WTC11 (cell line): Measurements from ENCODE around the gene RNASEH1. TPM values are rescaled to one million over a fixed set of nuclear protein-coding genes. Genes with fewer than 3 reads are reported as not detected.

ENCODE experiments used
- ATAC-seq: fragments of 200-7000 bp; cut with Tn5 transposase; 2 replicates; pipeline ENCODE4 v1.10.0; 2021; ENCODE audit warnings: mild to moderate bottlenecking, moderate library complexity
- CTCF ChIA-PET: fragments of 300-600 bp; sonication (Branson Sonifier 250); formaldehyde crosslinking; loops from one replicate; lab custom pipeline; 2021; ENCODE audit warnings: antibody characterized with exemption; lab: Charles Lee
- POLR2A ChIA-PET: fragments of 350-600 bp; sonication (Branson Sonifier 250); formaldehyde crosslinking; loops from one replicate; lab custom pipeline; 2021; ENCODE audit warnings: antibody characterized with exemption; lab: Charles Lee
- DNase-seq: peaks from one replicate; pipeline ENCODE4 v3.0.0; 2021; ENCODE audit warnings: low spot score
- H3K27ac Mint-ChIP-seq: 2 replicates; pipeline ENCODE4 v1.8.0; 2021; ENCODE audit warnings: mixed read lengths
- H3K27me3 Mint-ChIP-seq: 2 replicates; pipeline ENCODE4 v1.8.0; 2021; ENCODE audit warnings: low read depth, mild to moderate bottlenecking, moderate library complexity, mixed read lengths
- H3K36me3 Mint-ChIP-seq: 2 replicates; pipeline ENCODE4 v1.8.0; 2021; ENCODE audit warnings: mixed read lengths
- H3K4me1 Mint-ChIP-seq: 2 replicates; pipeline ENCODE4 v1.8.0; 2022; ENCODE audit warnings: mixed read lengths
- H3K4me3 Mint-ChIP-seq: 2 replicates; pipeline ENCODE4 v1.8.0; 2021; ENCODE audit warnings: mild to moderate bottlenecking, moderate library complexity, mixed read lengths
- H3K9me3 Mint-ChIP-seq: 2 replicates; pipeline ENCODE4 v1.8.0; 2021; ENCODE audit warnings: mixed read lengths
- AR ChIP-seq: fragments of 250-450 bp; sonication (Bioruptor Pico); IDR thresholded peaks from 2 replicates; pipeline ENCODE4 v1.9.0; 2021; ENCODE audit warnings: mild to moderate bottlenecking
- CBFB ChIP-seq: sonication (generic); formaldehyde crosslinking; IDR thresholded peaks from 2 replicates; pipeline ENCODE4 v1.8.1; 2022; ENCODE audit warnings: mild to moderate bottlenecking, low read depth, missing genetic modification reagents
- E2F5 ChIP-seq: sonication (generic); formaldehyde crosslinking; IDR thresholded peaks from 2 replicates; pipeline ENCODE4 v1.8.1; 2022; ENCODE audit warnings: mild to moderate bottlenecking, moderate library complexity, missing genetic modification reagents
- EMX1 ChIP-seq: fragments of 250-450 bp; sonication (Bioruptor Pico); IDR thresholded peaks from 2 replicates; pipeline ENCODE4 v1.8.0; 2021; ENCODE audit warnings: mild to moderate bottlenecking
- GABPB1 ChIP-seq: sonication (generic); formaldehyde crosslinking; IDR thresholded peaks from 2 replicates; pipeline ENCODE4 v1.8.1; 2023; ENCODE audit warnings: mild to moderate bottlenecking, missing genetic modification reagents
- KAT7 ChIP-seq: sonication (generic); formaldehyde crosslinking; IDR thresholded peaks from 2 replicates; pipeline ENCODE4 v1.8.1; 2023; ENCODE audit warnings: missing genetic modification reagents, mild to moderate bottlenecking, borderline replicate concordance
- NFYB ChIP-seq: sonication (generic); formaldehyde crosslinking; conservative IDR thresholded peaks from 2 replicates; pipeline ENCODE4 v1.8.0; 2022; ENCODE audit warnings: low read depth, missing genetic modification reagents
- SMAD3 ChIP-seq: sonication (generic); formaldehyde crosslinking; IDR thresholded peaks from 2 replicates; pipeline ENCODE4 v1.8.0; 2022; ENCODE audit warnings: missing genetic modification reagents, mild to moderate bottlenecking, borderline replicate concordance
- SP1 ChIP-seq: sonication (generic); formaldehyde crosslinking; conservative IDR thresholded peaks from 2 replicates; pipeline ENCODE4 v1.8.1; 2022; ENCODE audit warnings: missing genetic modification reagents
- TCF7 ChIP-seq: sonication (generic); formaldehyde crosslinking; IDR thresholded peaks from 2 replicates; pipeline ENCODE4 v1.8.0; 2022; ENCODE audit warnings: mild to moderate bottlenecking, low read depth, missing genetic modification reagents, moderate library complexity
- TP53 ChIP-seq: sonication (generic); formaldehyde crosslinking; IDR thresholded peaks from 2 replicates; pipeline ENCODE4 v1.8.1; 2023; ENCODE audit warnings: mild to moderate bottlenecking, missing genetic modification reagents
- ZBTB21 ChIP-seq: sonication (generic); formaldehyde crosslinking; IDR thresholded peaks from 2 replicates; pipeline ENCODE4 v1.8.1; 2023; ENCODE audit warnings: mild to moderate bottlenecking, missing genetic modification reagents, borderline replicate concordance
- ZNF396 ChIP-seq: fragments of 250-450 bp; sonication (Bioruptor Pico); IDR thresholded peaks from 2 replicates; pipeline ENCODE4 v1.8.0; 2021; ENCODE audit warnings: mild to moderate bottlenecking, moderate library complexity, borderline replicate concordance
- ZNF423 ChIP-seq: fragments of 250-450 bp; sonication (Bioruptor Pico); IDR thresholded peaks from 2 replicates; pipeline ENCODE4 v2.1.2; 2022; ENCODE audit warnings: mild to moderate bottlenecking, moderate library complexity
- ZNF671 ChIP-seq: fragments of 250-450 bp; sonication (Bioruptor Pico); IDR thresholded peaks from 2 replicates; pipeline ENCODE4 v1.8.0; 2021; ENCODE audit warnings: mild to moderate bottlenecking
- total RNA-seq: library from RNA; stranded (reverse); gene quantifications from 3 replicates; pipeline ENCODE4 v1.2.3, GENCODE V29; 2021
- TF ChIP-seq, protein P1 (sequence below): fragments of 250-450 bp; sonication (Bioruptor Pico); IDR thresholded peaks from 2 replicates; pipeline ENCODE4 v1.8.0; 2021; ENCODE audit warnings: mild to moderate bottlenecking
- TF ChIP-seq, protein P2 (sequence below): sonication (generic); formaldehyde crosslinking; conservative IDR thresholded peaks from 2 replicates; pipeline ENCODE4 v1.8.1; 2023; ENCODE audit warnings: mild to moderate bottlenecking, low read depth, missing genetic modification reagents, moderate library complexity
- TF ChIP-seq, protein P3 (sequence below): sonication (generic); formaldehyde crosslinking; IDR thresholded peaks from 2 replicates; pipeline ENCODE4 v1.8.1; 2022; ENCODE audit warnings: low read depth, mild to moderate bottlenecking, moderate library complexity, missing genetic modification reagents, borderline replicate concordance

Gene RNASEH1
- total RNA-seq, 1 experiment from 2014 or later = 44.4 TPM

GRCh38 chr2:3602553-3603339 is 44.6 kb upstream of the RNASEH1 start:
- ATAC-seq (no peak), DNase-seq (no peak)
- H3K36me3 Mint-ChIP-seq = no peaks in the 10 kb centered on the region
- peaks cover 6% of the 10 kb centered on the region; the same call in 1 of the 2 replicates for H3K4me1 Mint-ChIP-seq
- no peak overlapping the region for H3K27ac Mint-ChIP-seq
- TF ChIP-seq EMX1 (no peak), SP1 (CRISPR knock-in tag) (no peak), NFYB (CRISPR knock-in tag) (no peak), TP53 (CRISPR knock-in tag) (no peak), KAT7 (no peak), SMAD3 (no peak), E2F5 (no peak)
- CTCF ChIA-PET = no interaction called here
- no peak overlapping the region for H3K4me3 Mint-ChIP-seq
- H3K9me3 Mint-ChIP-seq = no peaks in the 10 kb centered on the region
- POLR2A ChIA-PET = no interaction called here
- H3K27me3 Mint-ChIP-seq = no peaks in the 10 kb centered on the region

DNA sequence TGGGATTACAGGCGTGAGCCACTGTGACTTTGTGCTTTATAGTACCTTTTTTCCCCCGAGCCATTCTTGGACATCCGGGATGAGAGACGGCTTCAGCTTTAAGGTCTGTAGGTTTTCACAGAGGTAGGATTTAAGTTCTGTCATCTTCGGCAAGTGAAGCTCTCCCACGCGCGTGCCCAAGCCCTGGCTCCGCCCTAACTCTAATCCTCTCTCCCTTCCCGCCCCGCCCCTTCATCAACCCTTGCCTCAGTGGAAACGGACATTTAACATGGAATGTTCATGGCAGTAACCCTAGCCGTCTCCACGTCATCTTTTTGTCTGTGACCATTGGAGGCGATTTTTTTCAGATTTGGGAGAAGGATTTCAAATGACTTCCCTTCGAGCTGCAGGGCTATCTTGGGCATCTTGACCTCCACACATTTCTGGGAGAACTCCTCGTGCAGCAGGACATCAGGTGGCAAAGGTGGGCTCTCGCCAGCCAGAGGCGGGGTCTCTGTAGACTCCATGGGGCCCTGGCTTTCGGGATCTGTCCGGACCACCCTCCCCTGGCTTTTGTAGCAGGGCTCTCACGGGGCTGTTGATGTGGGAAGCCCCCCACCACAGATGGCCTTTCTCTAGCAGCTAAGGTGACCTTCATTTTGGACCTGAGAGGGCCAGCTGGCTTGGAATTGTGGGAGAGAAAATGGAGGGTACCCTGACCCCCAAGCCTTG is 43.6 kb upstream of the RNASEH1 start:
- H3K27ac Mint-ChIP-seq = no peak overlapping the region
- no peaks in the 10 kb centered on the region for H3K27me3 Mint-ChIP-seq
- no peak for TF ChIP-seq GABPB1 (CRISPR knock-in tag)
- TF ChIP-seq ZNF423 (CRISPR knock-in tag) = no peak
- TF ChIP-seq CBFB (CRISPR knock-in tag) = no peak
- TF ChIP-seq, protein P1, sequence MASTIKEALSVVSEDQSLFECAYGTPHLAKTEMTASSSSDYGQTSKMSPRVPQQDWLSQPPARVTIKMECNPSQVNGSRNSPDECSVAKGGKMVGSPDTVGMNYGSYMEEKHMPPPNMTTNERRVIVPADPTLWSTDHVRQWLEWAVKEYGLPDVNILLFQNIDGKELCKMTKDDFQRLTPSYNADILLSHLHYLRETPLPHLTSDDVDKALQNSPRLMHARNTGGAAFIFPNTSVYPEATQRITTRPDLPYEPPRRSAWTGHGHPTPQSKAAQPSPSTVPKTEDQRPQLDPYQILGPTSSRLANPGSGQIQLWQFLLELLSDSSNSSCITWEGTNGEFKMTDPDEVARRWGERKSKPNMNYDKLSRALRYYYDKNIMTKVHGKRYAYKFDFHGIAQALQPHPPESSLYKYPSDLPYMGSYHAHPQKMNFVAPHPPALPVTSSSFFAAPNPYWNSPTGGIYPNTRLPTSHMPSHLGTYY (CRISPR knock-in tag) = no peak
- TF ChIP-seq ZNF396 (CRISPR knock-in tag) = no peak
- TF ChIP-seq ZNF671 (CRISPR knock-in tag) = no peak
- TF ChIP-seq AR (CRISPR knock-in tag) = no peak
- TF ChIP-seq, protein P2, sequence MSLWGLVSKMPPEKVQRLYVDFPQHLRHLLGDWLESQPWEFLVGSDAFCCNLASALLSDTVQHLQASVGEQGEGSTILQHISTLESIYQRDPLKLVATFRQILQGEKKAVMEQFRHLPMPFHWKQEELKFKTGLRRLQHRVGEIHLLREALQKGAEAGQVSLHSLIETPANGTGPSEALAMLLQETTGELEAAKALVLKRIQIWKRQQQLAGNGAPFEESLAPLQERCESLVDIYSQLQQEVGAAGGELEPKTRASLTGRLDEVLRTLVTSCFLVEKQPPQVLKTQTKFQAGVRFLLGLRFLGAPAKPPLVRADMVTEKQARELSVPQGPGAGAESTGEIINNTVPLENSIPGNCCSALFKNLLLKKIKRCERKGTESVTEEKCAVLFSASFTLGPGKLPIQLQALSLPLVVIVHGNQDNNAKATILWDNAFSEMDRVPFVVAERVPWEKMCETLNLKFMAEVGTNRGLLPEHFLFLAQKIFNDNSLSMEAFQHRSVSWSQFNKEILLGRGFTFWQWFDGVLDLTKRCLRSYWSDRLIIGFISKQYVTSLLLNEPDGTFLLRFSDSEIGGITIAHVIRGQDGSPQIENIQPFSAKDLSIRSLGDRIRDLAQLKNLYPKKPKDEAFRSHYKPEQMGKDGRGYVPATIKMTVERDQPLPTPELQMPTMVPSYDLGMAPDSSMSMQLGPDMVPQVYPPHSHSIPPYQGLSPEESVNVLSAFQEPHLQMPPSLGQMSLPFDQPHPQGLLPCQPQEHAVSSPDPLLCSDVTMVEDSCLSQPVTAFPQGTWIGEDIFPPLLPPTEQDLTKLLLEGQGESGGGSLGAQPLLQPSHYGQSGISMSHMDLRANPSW (CRISPR knock-in tag) = no peak
- TF ChIP-seq ZBTB21 (CRISPR knock-in tag) = no peak
- no peak for TF ChIP-seq TCF7 (CRISPR knock-in tag)
- TF ChIP-seq, protein P3, sequence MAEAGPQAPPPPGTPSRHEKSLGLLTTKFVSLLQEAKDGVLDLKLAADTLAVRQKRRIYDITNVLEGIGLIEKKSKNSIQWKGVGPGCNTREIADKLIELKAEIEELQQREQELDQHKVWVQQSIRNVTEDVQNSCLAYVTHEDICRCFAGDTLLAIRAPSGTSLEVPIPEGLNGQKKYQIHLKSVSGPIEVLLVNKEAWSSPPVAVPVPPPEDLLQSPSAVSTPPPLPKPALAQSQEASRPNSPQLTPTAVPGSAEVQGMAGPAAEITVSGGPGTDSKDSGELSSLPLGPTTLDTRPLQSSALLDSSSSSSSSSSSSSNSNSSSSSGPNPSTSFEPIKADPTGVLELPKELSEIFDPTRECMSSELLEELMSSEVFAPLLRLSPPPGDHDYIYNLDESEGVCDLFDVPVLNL (CRISPR knock-in tag) = no peak
- no peaks in the 10 kb centered on the region for H3K9me3 Mint-ChIP-seq
- H3K4me3 Mint-ChIP-seq = no peak overlapping the region
- ChIA-PET CTCF (no interaction called here), POLR2A (no interaction called here)
- no peaks in the 10 kb centered on the region for H3K36me3 Mint-ChIP-seq
- DNase-seq = no peak
- ATAC-seq = no peak
- H3K4me1 Mint-ChIP-seq = peaks cover 6% of the 10 kb centered on the region; the same call in 1 of the 2 replicates
